NCI-H1436 treated with DMSO at 0.1 percent for 48 hours (cell line): ENCODE results near the gene NGB.

Experiments used
- DNase-seq: peaks from one replicate; lab custom pipeline; 2025; lab: John Stamatoyannopoulos, UW

Gene NGB

GRCh38 chr14:77230914-77231313 lies 40.1 kb downstream of the NGB start:
- DNase-seq = no peak

DNA sequence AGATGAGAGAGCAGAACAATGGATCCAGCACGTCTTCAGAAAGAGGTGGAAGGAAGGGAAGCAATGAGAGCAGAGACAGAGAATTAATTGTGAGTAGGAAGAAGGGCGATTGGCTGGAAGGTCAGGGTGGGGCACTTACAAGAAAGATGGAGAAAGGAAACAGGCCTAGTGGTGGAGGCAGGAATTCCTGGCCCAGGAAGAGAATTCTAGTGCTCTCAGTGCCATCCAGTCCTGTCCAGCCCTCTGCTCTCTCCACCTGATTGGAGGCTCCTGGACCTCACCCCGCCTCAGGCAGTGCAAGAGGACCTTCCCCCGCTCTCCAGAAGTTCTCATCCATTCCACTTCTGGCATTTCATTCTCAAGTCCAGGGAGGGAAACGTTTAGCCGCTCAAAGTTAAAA lies 43.0 kb downstream of the NGB start:
- no peak for DNase-seq

- no peak for DNase-seq
Measured at GRCh38 chr14:77225892-77226557, 45.0 kb downstream of the NGB start.

DNA sequence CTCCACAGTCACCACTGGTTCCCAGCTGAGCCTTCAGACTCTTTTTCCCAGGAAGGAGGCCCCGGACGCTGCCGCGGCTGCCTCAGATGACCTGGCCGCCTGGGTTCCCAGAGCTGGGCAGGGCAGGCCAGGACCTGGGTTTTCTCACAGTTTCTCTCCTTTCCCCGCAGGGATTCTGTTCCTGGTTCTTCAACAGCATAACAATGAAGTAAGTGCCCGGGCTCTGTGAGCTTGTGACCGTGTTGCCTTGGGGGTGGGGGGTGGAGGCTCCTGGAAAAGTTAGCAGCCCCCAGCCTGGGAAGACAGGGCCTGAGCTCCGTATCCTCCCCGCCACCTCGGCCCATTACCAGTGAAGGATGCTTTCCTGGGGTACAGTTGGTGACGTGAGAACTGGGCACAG lies 45.8 kb downstream of the NGB start:
- no peak for DNase-seq

DNA sequence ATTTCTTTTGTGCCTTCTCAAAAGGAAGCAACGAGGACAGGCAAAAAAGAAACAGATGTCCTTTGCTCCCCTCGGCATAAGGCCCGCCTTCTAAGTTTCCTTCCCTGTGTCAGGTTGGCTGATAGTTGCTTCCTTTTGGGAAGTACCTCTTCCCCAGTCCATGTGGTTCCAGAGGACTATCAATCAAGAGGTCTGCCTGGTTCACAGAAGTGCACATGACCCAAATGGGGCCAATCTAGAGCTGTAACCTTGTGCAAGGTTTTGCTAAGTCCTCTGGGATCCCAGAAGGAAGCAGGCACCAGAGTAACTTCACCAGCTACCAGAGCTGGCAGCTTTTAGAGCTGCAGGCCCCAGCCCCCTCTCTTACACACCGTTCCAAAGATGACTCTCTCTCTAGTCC lies 46.8 kb downstream of the NGB start:
- no peak for DNase-seq

DNA sequence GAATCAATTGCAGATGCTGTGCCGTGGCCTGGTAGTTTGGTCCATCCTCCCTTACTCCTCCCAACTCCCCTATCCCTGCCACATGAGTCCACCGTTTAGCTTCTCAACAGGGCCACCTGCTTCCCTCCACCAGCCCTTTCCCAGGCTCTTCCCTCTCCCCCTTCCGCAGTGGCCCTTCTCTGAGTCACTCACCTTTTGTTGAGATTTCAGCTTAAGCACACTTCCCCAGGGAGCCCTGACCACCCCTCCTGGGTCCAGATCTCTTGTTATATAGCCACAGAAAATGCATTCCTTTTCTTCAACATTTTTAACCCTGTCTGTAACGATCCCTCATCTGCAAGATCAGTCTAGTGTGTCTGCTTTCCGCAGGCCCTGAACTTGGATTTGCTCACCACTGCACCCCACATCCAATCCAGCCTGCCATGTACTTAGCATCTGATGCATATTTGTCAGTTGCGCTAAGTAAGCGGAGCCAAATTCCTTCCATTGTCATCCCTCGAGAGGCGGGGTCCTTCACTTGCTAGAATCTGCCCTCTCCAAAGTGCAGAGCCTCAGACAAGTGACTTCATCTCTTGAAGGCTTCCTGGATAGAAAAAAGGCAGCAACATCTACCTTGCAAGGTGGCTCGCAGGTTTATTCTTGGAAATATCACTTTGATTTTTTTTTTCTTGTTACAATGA lies 48.3 kb downstream of the NGB start:
- no peak for DNase-seq

DNA sequence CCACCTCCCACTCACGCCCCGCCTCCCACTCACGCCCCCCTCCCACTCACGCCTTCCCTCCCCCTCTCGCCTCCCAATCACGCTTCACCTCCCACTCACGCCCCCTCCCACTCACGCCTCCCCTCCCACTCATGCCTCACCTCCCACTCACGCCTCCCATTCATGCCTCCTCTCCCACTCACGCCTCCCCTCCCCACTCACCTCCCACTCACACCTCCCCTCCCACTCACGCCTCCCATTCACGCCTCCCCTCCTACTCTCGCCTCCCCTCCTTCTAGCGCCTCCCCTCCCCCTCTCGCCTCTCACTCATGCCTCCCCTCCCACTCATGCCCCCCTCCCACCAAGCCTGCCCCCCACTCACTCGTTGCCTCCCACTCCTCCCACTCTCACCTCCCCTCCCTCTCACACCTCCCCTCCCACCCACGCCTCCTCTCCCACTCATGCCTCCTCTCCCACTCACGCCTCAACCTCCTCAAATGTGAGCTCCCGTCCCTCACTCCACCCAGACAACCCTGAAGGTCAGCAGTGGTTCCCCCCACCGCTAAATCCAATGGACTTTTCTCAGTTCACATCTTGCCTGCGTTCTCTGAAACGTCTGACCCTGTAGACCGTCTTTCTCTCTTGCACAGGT lies 49.6 kb downstream of the NGB start:
- no peak for DNase-seq

DNA sequence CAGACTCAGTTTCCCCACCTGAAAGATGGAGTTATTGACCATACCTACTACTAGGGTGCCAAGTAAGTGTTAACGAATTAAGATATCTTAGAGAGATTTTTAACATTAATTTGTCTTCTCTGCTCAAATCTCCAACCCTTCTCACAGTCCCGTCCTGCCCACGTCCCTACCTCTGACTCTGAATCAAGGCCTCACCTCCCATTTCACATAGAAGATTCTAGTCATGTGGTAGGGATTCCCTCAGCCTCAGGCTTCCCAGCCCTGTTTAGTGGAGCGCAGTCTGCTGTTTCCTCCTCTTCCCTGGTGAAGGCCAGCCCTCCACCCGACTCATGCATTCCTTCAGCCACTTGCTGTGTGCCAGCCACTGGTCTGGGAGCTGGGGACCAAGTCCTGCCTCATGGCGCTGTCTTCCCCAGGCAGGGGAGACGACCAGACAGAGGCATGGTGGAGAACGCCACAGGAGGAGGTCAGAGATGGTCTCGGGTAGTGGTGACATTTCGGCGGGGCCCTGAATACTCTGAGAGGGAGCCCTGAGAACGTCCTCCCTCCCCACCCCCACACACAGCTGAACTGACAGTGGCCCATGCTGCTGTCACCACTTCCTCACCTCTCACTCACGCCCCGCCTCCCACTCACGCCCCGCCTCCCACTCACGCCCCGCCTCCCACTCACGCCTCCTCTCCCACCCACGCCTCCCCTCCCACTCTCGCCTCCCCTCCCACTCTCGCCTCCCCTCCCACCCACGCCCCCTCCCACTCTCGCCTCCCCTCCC lies 50.6 kb downstream of the NGB start:
- DNase-seq = no peak

DNA sequence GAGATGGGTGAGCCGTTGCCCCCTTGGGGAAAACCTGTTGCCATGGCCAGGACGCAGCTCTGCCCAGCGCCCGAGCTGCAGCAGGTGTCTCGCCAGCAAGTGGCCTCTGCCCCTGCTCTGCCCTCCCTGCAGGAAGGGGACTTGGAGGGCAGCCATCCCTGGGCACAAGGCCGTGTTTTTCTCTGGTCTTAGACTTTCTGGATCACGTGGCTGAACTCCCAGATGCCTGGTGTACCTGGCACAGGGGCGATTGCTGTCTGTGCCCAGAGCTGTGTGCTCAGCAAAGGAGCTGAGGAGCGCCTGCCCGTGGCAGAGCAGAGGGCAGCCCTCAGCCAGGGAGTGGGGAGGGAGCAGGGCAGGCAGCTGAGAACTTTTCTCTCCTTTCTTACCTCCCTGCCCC lies 51.4 kb downstream of the NGB start:
- DNase-seq = no peak

DNA sequence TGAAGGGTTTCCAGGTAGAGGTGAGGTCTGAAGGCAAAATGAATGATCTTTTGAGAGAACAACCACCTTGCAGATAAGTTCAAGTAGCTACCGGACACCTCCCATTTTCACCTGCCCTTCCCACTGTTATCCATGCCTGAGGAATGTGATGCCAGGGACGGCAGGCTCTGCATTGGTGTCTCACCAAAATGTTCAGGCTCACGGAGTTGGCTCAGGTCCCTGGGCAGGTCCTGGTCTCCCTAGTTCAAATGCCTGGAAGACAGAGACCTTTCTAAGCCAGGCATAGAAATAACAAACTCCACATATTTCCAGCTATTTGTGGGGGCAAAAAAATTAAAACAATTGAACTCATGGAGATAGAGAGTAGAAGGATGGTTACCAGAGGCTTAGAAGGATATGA lies 53.5 kb downstream of the NGB start:
- DNase-seq = no peak
